Measurements from ENCODE around the gene CACNA1C.

CACNA1C gene

GRCh38 chr12:2531371-2531770 is 478.6 kb downstream of the CACNA1C start:
- TF ChIP-seq GATA3 (IDR thresholded peaks at IDR 0.05; ENCODE audit: low read depth, low read length), result no peak
- TF ChIP-seq GATA2 (IDR thresholded peaks at IDR 0.05; ENCODE audit: low read depth, low read length), result no peak

GRCh38 chr12:2533036-2533435 is 480.2 kb downstream of the CACNA1C start:
- TF ChIP-seq GATA3 (IDR thresholded peaks at IDR 0.05; ENCODE audit: low read depth, low read length) (no peak), GATA2 (IDR thresholded peaks at IDR 0.05; ENCODE audit: low read depth, low read length) (no peak)

DNA sequence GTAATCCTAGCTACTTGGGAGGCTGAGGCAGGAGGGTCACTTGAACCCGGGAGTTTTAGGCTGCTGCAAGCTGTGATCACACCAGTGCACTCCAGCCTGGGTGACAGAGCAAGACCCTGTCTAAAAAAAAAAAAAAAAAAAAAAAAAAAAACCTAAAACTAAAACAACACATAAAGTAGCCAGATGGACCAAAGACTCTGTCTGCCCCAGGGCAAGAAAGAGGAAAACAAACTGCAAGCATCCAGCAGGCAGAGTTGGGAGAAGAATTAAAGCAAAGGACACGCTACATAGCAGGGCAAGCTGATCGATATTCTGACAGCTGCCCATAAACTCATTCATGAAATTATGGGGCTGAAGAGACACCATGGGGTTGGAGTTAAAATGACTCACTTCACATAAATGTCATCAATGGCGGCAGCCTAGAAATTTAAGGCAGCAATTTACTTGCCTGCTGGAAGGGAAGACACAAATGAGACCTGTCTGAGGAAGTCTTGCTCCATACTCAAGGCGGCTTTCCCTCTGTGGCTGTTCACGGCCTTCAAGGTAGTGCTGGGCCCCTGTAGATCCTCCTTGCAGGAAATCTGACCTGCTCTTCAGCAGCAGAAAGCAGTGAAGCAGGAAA is 482.9 kb downstream of the CACNA1C start:
- no peak for TF ChIP-seq GATA3 (IDR thresholded peaks at IDR 0.05; ENCODE audit: low read depth, low read length)
- TF ChIP-seq GATA2 (IDR thresholded peaks at IDR 0.05; ENCODE audit: low read depth, low read length), result no peak

- no peak for TF ChIP-seq GATA2 (IDR thresholded peaks at IDR 0.05; ENCODE audit: low read depth, low read length)
- no peak for TF ChIP-seq GATA3 (IDR thresholded peaks at IDR 0.05; ENCODE audit: low read depth, low read length)
Measured at GRCh38 chr12:2536724-2537123, 483.9 kb downstream of the CACNA1C start.

- TF ChIP-seq GATA3 (IDR thresholded peaks at IDR 0.05; ENCODE audit: low read depth, low read length) (no peak), GATA2 (IDR thresholded peaks at IDR 0.05; ENCODE audit: low read depth, low read length) (no peak)
Measured at GRCh38 chr12:2537868-2538541, 485.2 kb downstream of the CACNA1C start.

DNA sequence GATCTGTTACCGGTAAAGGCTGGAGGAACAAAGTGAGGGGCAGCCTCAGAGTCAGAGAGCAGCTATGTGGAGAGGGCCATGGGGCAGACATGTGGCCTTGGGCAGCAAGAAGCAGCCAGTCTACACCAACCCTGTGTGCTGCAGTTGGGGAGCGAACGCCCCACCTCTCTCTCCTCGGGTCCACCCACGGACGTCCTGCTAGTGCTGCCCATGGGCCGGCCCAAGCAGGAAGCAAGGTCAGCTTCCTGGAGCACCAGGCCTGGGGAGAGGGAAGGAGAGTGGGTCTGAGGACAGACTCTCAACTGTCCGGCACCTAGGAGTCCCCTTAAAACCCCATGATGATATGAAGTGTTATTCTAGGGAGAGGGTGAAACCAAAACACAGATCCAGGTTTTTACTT is 487.2 kb downstream of the CACNA1C start:
- TF ChIP-seq GATA2 (IDR thresholded peaks at IDR 0.05; ENCODE audit: low read depth, low read length) (no peak), GATA3 (IDR thresholded peaks at IDR 0.05; ENCODE audit: low read depth, low read length) (no peak)

DNA sequence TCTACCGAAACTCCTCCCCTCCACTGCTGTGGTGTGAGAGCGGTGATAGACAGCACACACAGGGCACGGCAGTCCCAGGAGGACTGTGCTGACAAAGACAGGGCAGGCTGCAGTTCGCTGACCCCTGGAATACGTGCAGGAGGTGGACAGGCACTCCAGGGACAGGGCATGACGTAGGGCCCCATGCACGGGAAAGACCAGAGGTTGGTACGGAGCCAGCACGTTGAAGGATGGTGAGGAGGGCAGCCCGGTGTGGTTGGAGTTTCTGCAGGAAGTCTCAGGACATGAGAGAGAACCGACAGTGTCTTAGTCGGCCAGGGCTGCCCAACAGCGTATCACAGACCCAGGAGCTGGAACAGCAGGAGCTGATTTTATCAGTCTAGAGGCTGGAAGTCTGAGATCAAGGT is 487.8 kb downstream of the CACNA1C start:
- TF ChIP-seq GATA2 (IDR thresholded peaks at IDR 0.05; ENCODE audit: low read depth, low read length) (no peak), GATA3 (IDR thresholded peaks at IDR 0.05; ENCODE audit: low read depth, low read length) (no peak)

GRCh38 chr12:2541631-2542204 is 488.9 kb downstream of the CACNA1C start:
- TF ChIP-seq GATA3 (IDR thresholded peaks at IDR 0.05; ENCODE audit: low read depth, low read length), result no peak
- no peak for TF ChIP-seq GATA2 (IDR thresholded peaks at IDR 0.05; ENCODE audit: low read depth, low read length)

DNA sequence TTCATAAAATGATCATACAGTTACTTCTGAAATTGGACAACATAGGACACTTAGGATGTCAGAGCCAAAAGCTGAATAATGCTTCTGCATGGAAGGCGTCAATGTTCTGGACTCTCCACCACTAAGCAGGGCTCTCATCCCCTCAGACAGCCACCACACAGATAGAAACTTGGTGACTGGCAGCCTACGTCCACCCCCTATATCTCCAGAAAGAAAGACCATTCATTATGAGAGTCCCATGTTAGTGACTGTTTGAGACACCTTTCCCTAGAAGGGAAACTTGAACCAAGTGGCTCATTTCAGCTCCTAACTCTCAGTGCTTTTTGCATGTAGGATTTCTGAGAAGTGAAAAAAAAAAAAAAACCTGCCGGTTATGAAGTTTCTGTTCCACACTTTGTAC is 491.0 kb downstream of the CACNA1C start:
- no peak for TF ChIP-seq GATA2 (IDR thresholded peaks at IDR 0.05; ENCODE audit: low read depth, low read length)
- no peak for TF ChIP-seq GATA3 (IDR thresholded peaks at IDR 0.05; ENCODE audit: low read depth, low read length)

- TF ChIP-seq GATA2 (IDR thresholded peaks at IDR 0.05; ENCODE audit: low read depth, low read length), result no peak
- TF ChIP-seq GATA3 (IDR thresholded peaks at IDR 0.05; ENCODE audit: low read depth, low read length), result no peak
Measured at GRCh38 chr12:2544230-2544629, 491.4 kb downstream of the CACNA1C start.

GRCh38 chr12:2547273-2548044 is 494.7 kb downstream of the CACNA1C start:
- no peak for TF ChIP-seq GATA3 (IDR thresholded peaks at IDR 0.05; ENCODE audit: low read depth, low read length)
- TF ChIP-seq GATA2 (IDR thresholded peaks at IDR 0.05; ENCODE audit: low read depth, low read length), result no peak

DNA sequence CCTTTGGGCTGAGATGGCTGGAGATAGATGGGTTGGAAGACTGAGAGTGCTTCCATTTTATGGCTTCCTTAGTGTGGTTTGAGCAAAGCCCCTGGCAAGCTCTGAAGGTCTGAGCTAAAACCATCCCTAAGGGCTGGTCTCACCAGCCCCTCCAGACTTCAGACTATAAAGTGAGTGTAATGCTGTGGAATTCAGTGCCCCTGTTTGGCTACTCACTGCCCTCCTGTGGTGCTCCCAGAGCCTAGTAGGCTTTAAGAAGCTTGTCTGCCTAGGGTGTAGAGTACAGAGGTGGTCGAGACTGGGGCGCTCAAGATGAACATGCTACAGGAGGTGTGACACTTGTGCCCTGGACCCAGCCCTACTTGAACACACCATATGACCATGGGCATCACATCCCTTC is 495.3 kb downstream of the CACNA1C start:
- TF ChIP-seq GATA3 (IDR thresholded peaks at IDR 0.05; ENCODE audit: low read depth, low read length), result no peak
- TF ChIP-seq GATA2 (IDR thresholded peaks at IDR 0.05; ENCODE audit: low read depth, low read length), result no peak

DNA sequence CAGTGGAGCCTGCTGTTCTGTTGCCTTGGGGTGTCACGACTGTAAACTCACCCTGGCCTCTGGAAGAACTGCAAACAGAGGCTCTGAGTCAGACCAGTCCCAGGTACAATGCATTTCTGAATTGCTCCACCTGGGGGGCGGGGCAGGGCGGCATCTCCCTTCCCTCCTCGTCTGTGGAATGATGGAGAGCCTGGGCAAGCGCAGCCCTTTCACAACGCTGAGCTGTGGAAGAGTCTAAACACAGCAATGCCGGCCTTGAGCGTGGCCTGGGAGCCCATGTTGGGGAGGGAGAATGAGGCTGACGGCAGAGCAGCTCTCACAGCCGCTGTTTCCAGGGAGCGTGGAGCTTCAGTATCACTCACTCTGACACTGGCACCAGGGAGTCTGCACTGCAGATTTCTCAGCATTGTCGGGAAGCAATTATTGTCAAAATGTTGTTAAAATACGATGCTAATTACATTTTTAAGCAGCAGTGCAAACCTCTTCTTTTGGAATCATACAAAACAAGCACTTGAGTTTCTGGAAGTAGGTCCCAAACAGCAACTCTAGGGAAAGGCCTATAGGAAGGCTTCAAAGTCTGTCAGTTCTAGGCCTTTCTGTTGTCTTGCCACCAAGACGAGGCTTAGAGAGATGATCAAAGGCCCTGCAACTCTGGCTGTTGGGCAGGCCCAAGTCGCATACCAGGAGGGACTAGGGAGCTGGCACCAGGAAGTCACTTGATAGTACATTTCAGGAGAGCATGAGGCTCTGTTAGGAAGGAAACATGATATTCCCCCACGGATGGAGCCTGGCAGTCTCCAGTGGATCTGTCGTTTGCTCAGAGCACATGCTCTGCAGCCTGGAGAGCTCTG is 498.0 kb downstream of the CACNA1C start:
- TF ChIP-seq GATA2 (IDR thresholded peaks at IDR 0.05; ENCODE audit: low read depth, low read length) (no peak), GATA3 (IDR thresholded peaks at IDR 0.05; ENCODE audit: low read depth, low read length) (no peak)
